NT2/D1 (cell line): ENCODE results near the gene FHOD3.

Experiments
- SUZ12 ChIP-seq: IDR thresholded peaks from 2 replicates; pipeline ENCODE4 v1.6.1; 2011; ENCODE audit not compliant: insufficient read length, insufficient read depth; ENCODE audit errors: extremely low read depth
- YY1 ChIP-seq: IDR thresholded peaks from 2 replicates; pipeline ENCODE4 v1.6.1; 2011; ENCODE audit not compliant: insufficient read length, insufficient read depth
- ZNF274 ChIP-seq: IDR thresholded peaks from 2 replicates; pipeline ENCODE4 v1.6.1; 2011; ENCODE audit warnings: mild to moderate bottlenecking, low read depth, low read length

DNA sequence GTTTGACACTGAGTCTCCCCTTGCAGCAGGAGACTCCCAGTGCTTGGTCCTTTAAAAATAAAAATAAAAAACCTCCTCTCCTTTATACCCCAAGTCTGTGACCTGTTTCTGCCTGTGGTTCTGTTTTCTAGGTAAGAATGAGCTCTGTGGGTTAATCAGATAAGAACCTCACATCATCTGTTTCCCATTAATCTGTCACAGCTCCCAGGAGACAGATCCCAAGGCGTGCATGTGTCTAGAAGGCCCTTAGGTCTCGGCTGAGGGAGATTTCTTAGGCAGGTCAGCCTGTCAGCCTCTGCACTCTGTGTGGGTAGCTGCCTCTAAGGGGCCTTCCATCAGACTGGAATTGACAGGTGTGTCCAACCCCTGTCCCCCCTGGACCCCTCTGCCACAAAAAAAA lies 80.7 kb downstream of the FHOD3 start:
- TF ChIP-seq ZNF274: no peak
- no peak for TF ChIP-seq YY1
- TF ChIP-seq SUZ12: no peak
